ENCODE measurements around the gene LAMTOR2.

DNA sequence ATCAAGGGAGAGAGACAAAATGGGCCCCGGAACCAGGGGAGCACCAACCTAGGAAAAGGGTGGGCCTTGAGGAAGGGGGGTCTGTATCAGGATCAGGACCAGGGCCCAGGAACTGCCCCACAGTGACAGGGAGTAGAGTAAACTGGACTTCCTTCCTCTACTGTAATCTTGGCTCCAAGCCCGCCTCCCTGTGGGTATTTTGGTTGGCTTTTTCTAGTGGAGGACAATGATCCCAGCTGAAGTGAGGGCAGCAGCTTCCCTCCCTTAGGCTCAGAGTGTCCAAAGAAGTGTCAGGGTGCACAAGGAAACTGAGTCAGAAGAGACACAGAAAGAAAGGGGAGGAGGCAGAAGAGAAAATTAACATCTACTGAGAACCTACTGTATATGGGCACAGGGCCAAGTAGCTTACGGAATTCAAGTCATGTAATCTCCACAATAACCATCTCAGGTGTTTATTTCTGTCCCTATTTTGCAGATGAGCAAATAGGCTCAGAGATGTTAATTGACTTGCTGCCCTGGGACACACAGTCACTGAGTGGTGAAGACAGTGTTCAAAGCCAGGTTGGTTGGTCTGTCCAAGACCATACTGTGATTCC, 5.8 kb upstream of the LAMTOR2 start:
- TF ChIP-seq, protein P1, sequence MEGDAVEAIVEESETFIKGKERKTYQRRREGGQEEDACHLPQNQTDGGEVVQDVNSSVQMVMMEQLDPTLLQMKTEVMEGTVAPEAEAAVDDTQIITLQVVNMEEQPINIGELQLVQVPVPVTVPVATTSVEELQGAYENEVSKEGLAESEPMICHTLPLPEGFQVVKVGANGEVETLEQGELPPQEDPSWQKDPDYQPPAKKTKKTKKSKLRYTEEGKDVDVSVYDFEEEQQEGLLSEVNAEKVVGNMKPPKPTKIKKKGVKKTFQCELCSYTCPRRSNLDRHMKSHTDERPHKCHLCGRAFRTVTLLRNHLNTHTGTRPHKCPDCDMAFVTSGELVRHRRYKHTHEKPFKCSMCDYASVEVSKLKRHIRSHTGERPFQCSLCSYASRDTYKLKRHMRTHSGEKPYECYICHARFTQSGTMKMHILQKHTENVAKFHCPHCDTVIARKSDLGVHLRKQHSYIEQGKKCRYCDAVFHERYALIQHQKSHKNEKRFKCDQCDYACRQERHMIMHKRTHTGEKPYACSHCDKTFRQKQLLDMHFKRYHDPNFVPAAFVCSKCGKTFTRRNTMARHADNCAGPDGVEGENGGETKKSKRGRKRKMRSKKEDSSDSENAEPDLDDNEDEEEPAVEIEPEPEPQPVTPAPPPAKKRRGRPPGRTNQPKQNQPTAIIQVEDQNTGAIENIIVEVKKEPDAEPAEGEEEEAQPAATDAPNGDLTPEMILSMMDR (IDR thresholded peaks at IDR 0.05): no peak
- TF ChIP-seq EZH2 (IDR thresholded peaks at IDR 0.05): no peak

All from neural progenitor cell (in vitro differentiated cells).